ENCODE data around the gene TMEM213. TPM values are rescaled to one million over a fixed set of nuclear protein-coding genes. Genes with fewer than 3 reads are reported as not detected.

The TMEM213 gene
- not detected in 2 replicates for total RNA-seq

GRCh38 chr7:138797715-138798320, at the start of gene TMEM213, which contains the start of gene ATP6V0A4:
Gene TMEM213 (plus strand): TSS chr7:138797994. CDS start chr7:138798105, 111 bp downstream.
Gene ATP6V0A4 (minus strand): TSS chr7:138798196. CDS start chr7:138771247, 26,949 bp downstream.

Other genes starting within 250 kb of the TMEM213 start
- gene SVOPL, start 96.6 kb upstream of the TMEM213 start, total RNA-seq: not detected in 2 replicates
- under 0.01 TPM in 2 replicates for gene ATP6V0A4, start 202 bp downstream of the TMEM213 start, total RNA-seq
- 1.5 and 2.4 TPM in 2 replicates for gene KIAA1549, start 183.4 kb downstream of the TMEM213 start, total RNA-seq
- gene ZC3HAV1L, start 238.0 kb downstream of the TMEM213 start, total RNA-seq: 8.0 and 9.5 TPM in 2 replicates

Measured in uterine smooth muscle cell (primary cell).